Left colon (tissue), 2 donors: Measurements from ENCODE around the gene RTKN. TPM values are rescaled to one million over a fixed set of nuclear protein-coding genes. Genes with fewer than 3 reads are reported as not detected.
A peak's percentile ranks its signal among the peaks of the same experiment; 100 is the strongest.
"Not testable (repeated sequence)": the region's sequence is repeated elsewhere in the genome, so short reads cannot be mapped to it uniquely, and the experiment has no call there.

Experiments
- ATAC-seq: fragments of 200-7000 bp; cut with Tn5 transposase; one replicate; pipeline ENCODE4 v1.9.1; 2020; ENCODE audit warnings: mild to moderate bottlenecking, moderate library complexity
- DNase-seq, 2 donors: peaks; one replicate each; pipeline ENCODE4 v3.0.0-alpha.2; 2020
- intact Hi-C, 2 donors: fragments of 100-400 bp; cut with DNase I in 1 of 2; cut with micrococcal nuclease in 1 of 2; formaldehyde crosslinking; loops; one replicate each; pipeline versions ENCODE4 v1.11.2 to v1.14.0; 2022; cut with DNase I, micrococcal nuclease
- total RNA-seq, 2 donors: library from RNA; stranded (reverse); fragmentation: NEBNext Ultra II Directional; extraction: Animal tissue kit (Norgen Biotek cat#: 25700); gene quantifications; one replicate each; pipeline ENCODE4 v1.2.1, GENCODE V29; 2021
- donor health status: DM: no; HTN: no; CAD: no.
- donor health status: DM: yes; HTN: yes; CAD: no.

RTKN gene
- total RNA-seq, 2 donors from 2014 or later = 47.6 to 51.9 TPM

DNA sequence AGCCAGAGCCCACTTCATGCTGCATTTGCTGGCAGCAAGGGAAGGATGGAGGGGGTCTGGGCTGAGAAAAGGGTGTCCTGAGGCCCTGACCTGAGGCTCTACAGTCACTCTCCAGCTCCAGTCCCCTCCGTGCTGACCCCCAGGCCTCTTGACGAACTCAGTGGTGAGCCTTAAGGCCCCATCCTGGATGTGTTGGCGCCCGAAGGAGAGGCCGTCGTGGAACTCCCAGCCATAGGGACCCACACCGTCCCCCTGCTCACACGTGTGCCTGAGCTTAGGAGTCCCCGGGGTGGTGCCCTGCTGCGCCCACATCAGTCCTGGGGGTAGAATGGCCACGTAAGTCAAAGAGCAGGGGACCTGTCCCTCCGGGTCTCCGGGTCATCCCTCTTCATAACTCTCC, 22.7 kb upstream of the RTKN start:
- intact Hi-C loops = no loop called here
- peak; percentile 18 for ATAC-seq
- no peak for DNase-seq

GRCh38 chr2:74462786-74463105, 21.0 kb upstream of the RTKN start:
- intact Hi-C loops = no loop called here
- no peak for ATAC-seq
- no peak for DNase-seq

DNA sequence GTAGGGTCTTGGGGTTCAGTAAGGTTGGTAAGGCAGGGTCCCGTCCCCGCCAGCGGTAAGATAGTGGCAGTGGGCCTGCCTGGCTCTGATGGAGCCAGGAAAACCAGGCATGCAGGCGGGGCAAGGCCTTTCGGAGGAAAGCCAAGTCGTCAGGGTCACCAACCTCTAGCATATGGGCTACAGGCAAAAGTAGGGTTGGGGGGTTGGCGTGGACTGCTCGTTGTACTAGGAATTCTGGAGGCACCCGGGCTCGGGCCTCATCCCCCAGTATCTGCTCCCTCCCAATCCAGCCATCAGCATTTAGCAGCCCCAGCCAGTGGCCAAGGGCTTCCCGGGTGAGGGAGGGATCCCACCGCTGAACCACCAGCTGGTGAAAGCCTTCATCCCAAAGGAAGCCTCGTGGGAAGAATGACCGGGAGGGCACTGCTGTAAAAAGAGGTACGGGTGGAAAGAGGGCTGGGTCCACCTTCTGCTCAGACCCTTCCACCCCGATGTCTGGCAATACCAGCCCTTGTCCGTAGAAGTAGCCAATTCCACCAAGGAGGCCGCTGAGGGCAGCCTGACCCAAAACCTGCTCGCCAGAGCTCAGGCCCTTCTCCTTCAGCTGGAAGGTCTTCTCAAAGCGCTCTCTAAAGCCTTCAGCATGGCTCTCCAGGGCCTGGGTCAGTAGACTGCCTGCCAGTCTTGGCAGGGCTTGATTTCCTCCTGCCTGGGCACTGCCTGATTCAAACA, 20.5 kb upstream of the RTKN start:
- no peak for ATAC-seq
- intact Hi-C loops = no loop called here

DNA sequence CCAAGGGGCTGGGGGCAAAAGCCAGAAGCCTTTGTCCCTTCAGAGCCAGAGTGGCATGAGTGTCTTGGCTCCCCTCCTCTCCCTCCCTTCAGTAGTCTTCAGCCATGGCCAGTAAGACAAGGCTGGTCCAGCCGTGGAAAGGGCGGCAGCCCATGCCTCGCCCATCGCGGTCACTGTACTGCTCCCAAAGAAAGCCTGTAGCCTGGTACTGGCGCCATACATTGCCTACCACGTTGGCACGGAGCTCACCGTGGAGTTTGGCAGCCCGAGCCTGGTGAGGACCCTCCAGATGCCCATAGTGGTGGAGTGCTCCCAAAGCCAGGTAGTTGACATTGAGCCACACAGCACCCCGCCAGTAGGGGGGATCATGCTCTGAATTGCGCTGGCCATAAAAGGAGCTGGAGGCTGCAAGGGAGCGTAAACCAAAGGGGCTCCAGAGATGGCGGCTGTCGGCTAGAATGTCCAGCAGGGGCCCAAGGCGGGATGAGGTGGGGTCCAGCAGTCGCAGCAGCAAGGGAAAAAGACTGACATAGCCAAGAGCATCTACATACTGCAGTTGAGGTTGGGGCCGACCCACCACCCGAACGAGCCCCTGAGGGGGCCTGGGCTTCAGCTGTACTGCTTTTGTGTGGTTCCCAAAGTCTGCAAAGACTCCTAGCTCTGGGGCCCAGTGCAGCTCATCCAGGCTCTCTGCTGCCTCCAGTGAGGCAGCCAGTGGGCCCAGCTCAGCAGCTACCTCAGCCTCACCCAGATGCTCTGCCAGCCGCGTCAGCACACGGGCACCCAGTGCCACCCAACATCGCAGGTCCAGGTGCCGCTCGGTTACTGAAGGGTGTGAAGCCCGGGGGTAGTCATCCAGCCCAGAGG, 19.7 kb upstream of the RTKN start:
- DNase-seq (peak in 1 of 2 donors; percentile 15), ATAC-seq (no peak)
- intact Hi-C loops = no loop called here

More for the DNA sequence above, 20.5 kb upstream of the RTKN start:
- DNase-seq = no peak

DNA sequence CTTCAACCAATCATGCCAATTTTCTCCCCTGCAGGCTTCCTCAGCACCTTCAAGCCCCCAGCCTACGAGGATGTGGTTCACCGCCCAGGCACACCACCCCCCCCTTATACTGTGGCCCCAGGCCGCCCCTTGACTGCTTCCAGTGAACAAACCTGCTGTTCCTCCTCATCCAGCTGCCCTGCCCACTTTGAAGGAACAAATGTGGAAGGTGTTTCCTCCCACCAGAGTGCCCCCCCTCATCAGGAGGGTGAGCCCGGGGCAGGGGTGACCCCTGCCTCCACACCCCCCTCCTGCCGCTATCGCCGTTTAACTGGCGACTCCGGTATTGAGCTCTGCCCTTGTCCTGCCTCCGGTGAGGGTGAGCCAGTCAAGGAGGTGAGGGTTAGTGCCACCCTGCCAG, 18.4 kb upstream of the RTKN start:
- ATAC-seq, intact Hi-C loops, DNase-seq: not testable (repeated sequence)

DNA sequence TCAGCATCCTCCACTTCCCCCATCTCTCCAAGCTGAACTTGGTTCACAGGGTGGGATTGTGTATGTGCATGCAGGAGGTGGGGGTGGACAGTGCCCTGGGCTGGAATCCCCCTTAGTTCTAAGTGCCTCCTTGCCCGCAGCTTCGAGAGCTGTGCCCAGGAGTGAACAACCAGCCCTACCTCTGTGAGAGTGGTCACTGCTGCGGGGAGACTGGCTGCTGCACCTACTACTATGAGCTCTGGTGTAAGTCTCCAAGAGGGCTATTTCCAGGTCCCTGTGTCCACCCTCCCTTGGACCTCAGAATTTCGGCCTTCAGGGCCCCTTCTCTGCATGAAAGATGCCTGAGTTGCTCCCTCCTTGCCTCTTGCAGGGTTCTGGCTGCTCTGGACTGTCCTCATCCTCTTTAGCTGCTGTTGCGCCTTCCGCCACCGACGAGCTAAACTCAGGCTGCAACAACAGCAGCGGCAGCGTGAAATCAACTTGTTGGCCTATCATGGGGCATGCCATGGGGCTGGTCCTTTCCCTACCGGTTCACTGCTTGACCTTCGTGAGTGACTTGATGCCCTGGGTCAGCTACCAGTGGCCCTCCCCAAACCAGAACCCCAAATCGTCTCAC, 17.9 kb upstream of the RTKN start:
- ATAC-seq, intact Hi-C loops, DNase-seq: not testable (repeated sequence)

DNA sequence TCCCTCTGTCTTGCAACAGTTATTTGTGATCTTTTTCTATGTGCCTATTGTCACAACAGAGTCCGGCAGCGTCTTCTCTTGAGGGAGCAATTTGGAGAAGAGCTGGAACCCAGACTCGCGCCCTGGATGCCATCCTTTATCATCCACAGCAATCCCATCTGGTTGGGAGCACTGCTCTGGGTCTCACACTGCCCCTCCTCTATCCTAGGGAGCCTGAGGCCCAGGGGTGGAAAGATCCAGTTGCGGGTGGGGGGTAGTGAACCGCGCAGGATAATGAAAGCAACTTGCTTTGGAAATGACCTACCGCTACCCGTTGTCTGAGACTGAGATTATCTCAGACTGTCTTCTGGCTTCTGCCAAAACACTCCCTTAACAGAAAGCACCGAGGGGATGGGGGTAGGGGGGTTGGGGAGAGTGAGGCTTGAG, 17.2 kb upstream of the RTKN start:
- ATAC-seq (no peak), DNase-seq (peak in 1 of 2 donors; percentile 19)
- intact Hi-C loops = no loop called here

DNA sequence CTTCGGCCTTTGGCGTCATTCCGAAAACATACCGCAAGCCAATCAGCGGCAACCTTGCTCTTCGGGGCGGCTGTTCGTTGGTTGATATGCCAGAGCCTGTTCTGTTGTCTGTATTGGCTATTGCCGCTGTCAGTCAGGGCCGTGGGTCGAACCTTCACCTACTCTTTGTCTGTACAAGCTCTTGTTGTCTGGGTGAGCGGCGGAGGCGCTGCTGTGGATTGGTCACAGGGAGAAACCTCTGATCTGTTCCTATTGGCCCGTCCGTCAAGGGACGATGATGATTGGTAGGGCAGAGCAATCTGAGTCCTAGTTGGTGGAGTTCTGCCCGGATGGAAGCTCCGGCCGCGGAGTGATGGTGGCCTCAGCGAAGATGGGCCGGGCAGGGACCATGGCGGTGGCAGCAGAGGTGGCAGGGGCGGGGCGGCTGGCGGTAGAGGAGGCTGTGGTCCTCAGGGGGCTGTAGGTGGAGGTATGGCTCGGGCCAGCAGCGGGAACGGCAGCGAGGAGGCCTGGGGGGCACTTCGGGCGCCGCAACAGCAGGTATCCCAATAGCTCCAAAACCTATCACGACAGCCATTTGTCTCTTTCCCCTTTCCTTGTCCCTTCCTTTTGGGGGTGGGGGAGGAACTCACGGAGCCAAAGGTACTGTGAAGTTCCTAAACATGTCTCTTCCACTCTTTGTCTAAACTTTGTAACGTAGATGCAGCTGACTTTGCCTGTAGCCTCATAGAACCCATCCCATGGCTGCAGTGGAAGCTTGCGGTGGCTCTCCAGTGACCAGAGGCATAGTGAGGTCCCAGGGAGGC, 16.6 kb upstream of the RTKN start, which contains the start of gene WBP1:
WBP1 (plus strand) TSS at position 307 of the 806 bp plus-strand sequence; CDS start at position 472, 165 bp downstream.
- DNase-seq (peak; percentile 98 to 100), ATAC-seq (peak; percentile 79)
- intact Hi-C loops = no loop called here

GRCh38 chr2:74457549-74458131, 15.9 kb upstream of the RTKN start:
- peak; percentile 83 to 90 for DNase-seq
- ATAC-seq = peak; percentile 53
- intact Hi-C loops = no loop called here

GRCh38 chr2:74457129-74457548, 15.4 kb upstream of the RTKN start:
- no peak for ATAC-seq
- intact Hi-C loops = no loop called here
- no peak for DNase-seq

GRCh38 chr2:74454654-74455511, 13.1 kb upstream of the RTKN start, which contains the start of gene INO80B:
Gene INO80B, plus strand, starts transcription at chr2:74455087. Its CDS starts 30 bp downstream, at chr2:74455117.
- intact Hi-C loops = no loop called here

DNA sequence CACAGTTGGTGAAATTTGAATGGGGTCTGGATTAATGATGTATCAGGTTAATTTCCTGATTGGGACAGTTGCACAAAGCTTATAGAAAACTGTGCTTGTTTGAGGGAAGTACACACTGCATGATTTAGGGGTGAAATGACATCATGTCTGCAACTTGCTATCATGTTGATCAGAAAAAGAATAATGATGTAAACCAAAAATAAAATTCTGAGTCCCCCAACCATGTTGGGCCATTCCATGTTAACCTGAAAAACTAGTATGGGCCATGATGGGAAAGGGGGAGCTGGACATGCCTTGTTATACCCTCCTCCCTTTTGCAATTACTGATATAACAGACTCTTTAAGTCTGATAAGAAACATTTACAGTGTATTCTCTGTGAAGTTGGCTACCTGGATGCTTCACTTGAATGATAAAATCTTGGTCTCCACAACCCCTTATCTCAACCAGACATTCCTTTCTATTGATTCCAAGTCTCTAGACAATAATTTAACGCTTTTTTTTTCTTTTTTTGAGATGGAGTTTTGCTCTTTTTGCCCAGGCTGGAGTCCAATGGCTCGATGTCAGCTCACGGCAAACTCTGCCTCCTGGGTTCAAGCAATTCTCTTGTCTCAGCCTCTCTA, 8.9 kb upstream of the RTKN start:
- DNase-seq (no peak), ATAC-seq (no peak)
- intact Hi-C loops = no loop called here

More at GRCh38 chr2:74454654-74455511, 13.1 kb upstream of the RTKN start, which contains the start of gene INO80B:
- peak; percentile 61 for ATAC-seq
- peak; percentile 95 to 96 for DNase-seq

GRCh38 chr2:74448771-74449170, 7.0 kb upstream of the RTKN start:
- ATAC-seq (no peak), DNase-seq (no peak)
- intact Hi-C loops = no loop called here

GRCh38 chr2:74447230-74447999, 5.7 kb upstream of the RTKN start:
- ATAC-seq = peak; percentile 73
- DNase-seq = no peak
- intact Hi-C loops = no loop called here

DNA sequence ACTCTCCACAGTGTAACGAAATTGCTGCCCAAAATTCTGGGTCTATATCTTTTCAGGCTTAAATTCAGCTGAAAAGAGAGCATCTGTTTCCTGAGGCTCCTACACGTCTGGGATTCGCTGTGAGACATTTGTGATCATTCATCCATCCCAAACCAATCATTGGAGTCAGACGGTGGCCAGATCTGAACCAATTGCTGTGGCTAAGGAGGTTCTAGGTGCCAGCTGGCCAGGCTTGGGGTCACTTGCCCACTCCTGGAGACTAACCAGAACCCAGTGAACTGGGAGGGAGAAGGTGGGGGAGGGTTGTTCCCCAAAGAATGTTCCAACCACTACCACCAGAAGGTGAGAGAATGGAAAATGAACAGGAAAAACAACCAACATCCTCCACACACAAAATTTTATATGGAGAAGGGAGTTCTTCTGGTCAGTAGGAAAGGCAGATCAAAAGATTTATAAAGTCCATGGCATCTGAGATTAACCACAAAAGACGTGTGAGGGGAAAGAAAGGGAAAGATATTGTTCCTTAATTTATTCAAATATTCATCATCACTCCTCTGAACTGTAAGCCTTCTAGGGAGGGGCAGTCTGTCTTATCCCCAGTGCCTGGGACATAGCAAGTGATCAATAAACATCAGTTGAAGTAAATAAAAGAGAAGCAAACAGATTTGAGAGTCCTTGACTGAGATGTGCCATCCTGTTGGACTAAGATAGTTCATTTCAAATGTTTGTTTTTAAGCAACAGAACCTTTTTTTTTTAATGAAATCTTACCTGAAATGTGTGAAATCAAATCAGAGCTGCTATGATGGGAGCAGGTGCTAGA, 3.0 kb upstream of the RTKN start:
- no peak for DNase-seq
- ATAC-seq = no peak
- intact Hi-C loops = no loop called here
